ENCODE data around the gene CDIPT. TPM values are rescaled to one million over a fixed set of nuclear protein-coding genes. Genes with fewer than 3 reads are reported as not detected.

CDIPT gene
- total and polyA plus RNA-seq, 7 experiments from 2014 or later = 36.5 to 127 (median 77.8) TPM

Other genes starting within 250 kb of the CDIPT start
- 100 to 1,000 TPM in 4 of 5 experiments, 10 to 100 TPM in 1; 79.5 to 333 (median 124) TPM for gene SPN, start 200.0 kb downstream of the CDIPT start, total RNA-seq
- 100 to 1,000 TPM in 1 of 2 donors, 10 to 100 TPM in 1; 96.0 to 183 TPM for gene SPN, start 200.0 kb downstream of the CDIPT start, polyA plus RNA-seq
- gene QPRT, start 184.0 kb downstream of the CDIPT start, total RNA-seq = 1 to 10 TPM in 3 of 5 experiments, under 1 TPM in 2; 0.57 to 6.5 (median 1.4) TPM
- under 1 TPM; 0.54 to 0.66 TPM for gene QPRT, start 184.0 kb downstream of the CDIPT start, polyA plus RNA-seq
- gene C16orf54, start 117.2 kb downstream of the CDIPT start, total RNA-seq = 100 to 1,000 TPM in 4 of 5 experiments, 10 to 100 TPM in 1; 63.9 to 228 (median 151) TPM
- gene C16orf54, start 117.2 kb downstream of the CDIPT start, polyA plus RNA-seq = 10 to 100 TPM; 43.2 to 44.1 TPM
- gene ZG16, start 85.0 kb downstream of the CDIPT start, total RNA-seq = not detected
- gene ZG16, start 85.0 kb downstream of the CDIPT start, polyA plus RNA-seq = not detected
- 100 to 1,000 TPM in 1 of 5 experiments, 10 to 100 TPM in 4; 62.5 to 141 (median 81.3) TPM for gene KIF22, start 72.5 kb downstream of the CDIPT start, total RNA-seq
- gene KIF22, start 72.5 kb downstream of the CDIPT start, polyA plus RNA-seq = 10 to 100 TPM; 36.9 to 50.7 TPM
- gene MAZ, start 56.7 kb downstream of the CDIPT start, total RNA-seq = 100 to 1,000 TPM; 192 to 424 (median 259) TPM
- gene MAZ, start 56.7 kb downstream of the CDIPT start, polyA plus RNA-seq = 10 to 100 TPM; 36.9 to 44.5 TPM
- gene PRRT2, start 51.0 kb downstream of the CDIPT start, total RNA-seq = 1 to 10 TPM; 1.9 to 4.6 (median 2.8) TPM
- gene PRRT2, start 51.0 kb downstream of the CDIPT start, polyA plus RNA-seq = under 1 TPM in 1 of 2 donors, not detected in 1; 0.07 TPM
- gene PAGR1, start 47.1 kb downstream of the CDIPT start, total RNA-seq = 10 to 100 TPM; 17.5 to 42.0 (median 25.7) TPM
- gene PAGR1, start 47.1 kb downstream of the CDIPT start, polyA plus RNA-seq = 10 to 100 TPM; 54.0 to 62.6 TPM
- gene MVP, start 42.8 kb downstream of the CDIPT start, total RNA-seq = 100 to 1,000 TPM; 130 to 221 (median 150) TPM
- 100 to 1,000 TPM; 118 to 183 TPM for gene MVP, start 42.8 kb downstream of the CDIPT start, polyA plus RNA-seq
- gene SEZ6L2, start 36.3 kb upstream of the CDIPT start, total RNA-seq = under 1 TPM in 1 of 5 experiments, not detected in 4; 0.19 TPM
- not detected for gene SEZ6L2, start 36.3 kb upstream of the CDIPT start, polyA plus RNA-seq
- under 1 TPM in 1 of 5 experiments, not detected in 4; 0.27 TPM for gene ASPHD1, start 37.3 kb upstream of the CDIPT start, total RNA-seq
- gene ASPHD1, start 37.3 kb upstream of the CDIPT start, polyA plus RNA-seq = not detected
- gene KCTD13, start 63.0 kb upstream of the CDIPT start, total RNA-seq = 10 to 100 TPM; 40.7 to 81.1 (median 45.9) TPM
- 10 to 100 TPM in 1 of 2 donors, 1 to 10 TPM in 1; 8.7 to 15.9 TPM for gene KCTD13, start 63.0 kb upstream of the CDIPT start, polyA plus RNA-seq
- 10 to 100 TPM; 64.3 to 89.7 (median 74.0) TPM for gene TMEM219, start 98.9 kb upstream of the CDIPT start, total RNA-seq
- gene TMEM219, start 98.9 kb upstream of the CDIPT start, polyA plus RNA-seq = 100 to 1,000 TPM; 205 to 212 TPM
- 10 to 100 TPM; 19.4 to 48.5 (median 42.9) TPM for gene TAOK2, start 110.6 kb upstream of the CDIPT start, total RNA-seq
- gene TAOK2, start 110.6 kb upstream of the CDIPT start, polyA plus RNA-seq = 1 to 10 TPM; 2.9 to 8.1 TPM
- 10 to 100 TPM; 14.4 to 37.6 (median 17.2) TPM for gene HIRIP3, start 132.4 kb upstream of the CDIPT start, total RNA-seq
- gene HIRIP3, start 132.4 kb upstream of the CDIPT start, polyA plus RNA-seq = 10 to 100 TPM; 22.6 to 32.9 TPM
- 100 to 1,000 TPM in 2 of 5 experiments, 10 to 100 TPM in 3; 71.7 to 141 (median 95.8) TPM for gene INO80E, start 133.0 kb upstream of the CDIPT start, total RNA-seq
- 1 to 10 TPM; 4.3 to 9.3 TPM for gene INO80E, start 133.0 kb upstream of the CDIPT start, polyA plus RNA-seq
- under 1 TPM in 2 of 5 experiments, not detected in 3; 0.46 to 0.54 TPM for gene DOC2A, start 147.8 kb upstream of the CDIPT start, total RNA-seq
- under 1 TPM in 1 of 2 donors, not detected in 1; 0.18 TPM for gene DOC2A, start 147.8 kb upstream of the CDIPT start, polyA plus RNA-seq
- not detected for gene C16orf92, start 160.0 kb upstream of the CDIPT start, total RNA-seq
- not detected for gene C16orf92, start 160.0 kb upstream of the CDIPT start, polyA plus RNA-seq
- 1 to 10 TPM in 2 of 5 experiments, not detected in 3; 1.2 to 2.3 TPM for gene TLCD3B, start 168.0 kb upstream of the CDIPT start, total RNA-seq
- gene TLCD3B, start 168.0 kb upstream of the CDIPT start, polyA plus RNA-seq = not detected
- 1,000 to 10,000 TPM in 1 of 5 experiments, 100 to 1,000 TPM in 4; 356 to 1,619 (median 584) TPM for gene ALDOA, start 202.5 kb upstream of the CDIPT start, total RNA-seq
- 1,000 to 10,000 TPM in 1 of 2 donors, 100 to 1,000 TPM in 1; 955 to 1,316 TPM for gene ALDOA, start 202.5 kb upstream of the CDIPT start, polyA plus RNA-seq
- 100 to 1,000 TPM in 2 of 5 experiments, 10 to 100 TPM in 3; 68.4 to 143 (median 86.0) TPM for gene PPP4C, start 212.8 kb upstream of the CDIPT start, total RNA-seq
- gene PPP4C, start 212.8 kb upstream of the CDIPT start, polyA plus RNA-seq = 100 to 1,000 TPM; 176 TPM
- 1 to 10 TPM; 1.5 to 3.3 (median 1.6) TPM for gene TBX6, start 228.7 kb upstream of the CDIPT start, total RNA-seq
- under 1 TPM in 1 of 2 donors, not detected in 1; 0.38 TPM for gene TBX6, start 228.7 kb upstream of the CDIPT start, polyA plus RNA-seq
- 100 to 1,000 TPM in 3 of 5 experiments, 10 to 100 TPM in 2; 50.5 to 260 (median 130) TPM for gene YPEL3, start 233.0 kb upstream of the CDIPT start, total RNA-seq
- 100 to 1,000 TPM; 242 to 308 TPM for gene YPEL3, start 233.0 kb upstream of the CDIPT start, polyA plus RNA-seq

All from naive thymus-derived CD4-positive, alpha-beta T cell (primary cell).